Activated CD8-positive, alpha-beta memory T cell treated with anti-CD3 and anti-CD28 coated beads, Interleukin-2, amount 50 U/mL, for 1 hour (primary cell): ENCODE data around the gene ISYNA1.

ENCODE experiments used
- DNase-seq: peaks from one replicate; pipeline ENCODE4 v3.0.0-alpha.2; 2020; ENCODE audit errors: extremely low read depth

The ISYNA1 gene

GRCh38 chr19:18467978-18468377 is 30.0 kb upstream of the ISYNA1 start:
- DNase-seq = no peak

DNA sequence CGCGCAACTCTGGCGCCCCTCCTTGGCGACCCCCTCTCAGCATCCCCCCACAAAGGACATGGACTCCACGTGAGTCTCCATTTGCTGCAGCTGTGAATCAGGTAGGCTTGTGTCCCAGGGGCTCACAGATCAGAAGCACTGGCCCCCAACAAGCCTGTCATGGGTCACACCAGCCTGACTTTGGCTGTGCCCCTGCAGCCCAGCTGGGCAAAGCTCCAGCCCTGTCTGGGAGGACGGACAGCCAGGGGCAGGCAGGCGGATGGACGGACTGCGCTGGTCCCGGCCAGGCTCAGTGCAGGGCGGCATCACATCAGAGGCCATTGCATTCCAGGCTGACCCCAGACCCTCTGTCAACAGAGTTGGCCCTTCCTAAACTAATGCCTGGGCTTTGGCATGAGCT is 28.4 kb upstream of the ISYNA1 start:
- no peak for DNase-seq

DNA sequence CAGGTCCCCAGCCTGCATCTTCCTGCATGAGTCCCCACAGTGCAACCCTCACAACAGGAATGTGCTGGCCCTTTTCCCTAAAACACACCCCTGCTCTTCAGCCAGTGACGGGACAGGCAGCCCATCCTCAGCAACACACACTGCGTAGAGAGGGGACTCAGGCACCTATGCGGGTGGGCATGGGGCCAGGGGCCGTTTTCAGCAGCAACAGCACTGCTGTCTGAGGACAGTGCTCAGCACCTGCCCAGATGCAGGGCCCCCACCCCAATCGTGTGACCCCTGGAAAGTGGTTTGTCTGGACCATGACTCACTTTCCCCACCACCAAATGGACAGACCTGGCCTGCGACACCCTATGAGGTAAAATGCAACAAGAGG is 28.0 kb upstream of the ISYNA1 start:
- DNase-seq = no peak

GRCh38 chr19:18465214-18465963 is 27.5 kb upstream of the ISYNA1 start:
- no peak for DNase-seq

- no peak for DNase-seq
Observed at GRCh38 chr19:18464646-18465045, 26.7 kb upstream of the ISYNA1 start.

DNA sequence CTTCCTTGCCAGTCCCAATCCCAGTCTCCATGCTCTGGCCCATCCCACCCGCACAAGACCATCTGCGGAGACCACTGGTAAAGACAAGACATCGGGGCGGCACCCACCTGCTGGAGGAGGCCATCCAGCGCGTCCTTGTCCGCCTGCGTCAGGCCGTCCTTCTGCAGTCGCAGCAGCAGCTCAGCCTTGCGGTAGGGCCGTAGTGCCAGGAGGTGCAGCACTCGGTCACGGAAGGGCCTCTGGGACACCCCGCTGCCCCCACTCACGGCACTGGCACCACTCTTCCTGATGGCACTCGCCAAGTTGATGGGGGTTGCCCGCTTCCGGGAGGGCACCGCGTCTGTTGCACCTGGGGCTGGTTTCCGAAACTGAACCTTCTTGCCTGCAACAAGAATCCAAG is 23.5 kb upstream of the ISYNA1 start:
- DNase-seq = no peak

DNA sequence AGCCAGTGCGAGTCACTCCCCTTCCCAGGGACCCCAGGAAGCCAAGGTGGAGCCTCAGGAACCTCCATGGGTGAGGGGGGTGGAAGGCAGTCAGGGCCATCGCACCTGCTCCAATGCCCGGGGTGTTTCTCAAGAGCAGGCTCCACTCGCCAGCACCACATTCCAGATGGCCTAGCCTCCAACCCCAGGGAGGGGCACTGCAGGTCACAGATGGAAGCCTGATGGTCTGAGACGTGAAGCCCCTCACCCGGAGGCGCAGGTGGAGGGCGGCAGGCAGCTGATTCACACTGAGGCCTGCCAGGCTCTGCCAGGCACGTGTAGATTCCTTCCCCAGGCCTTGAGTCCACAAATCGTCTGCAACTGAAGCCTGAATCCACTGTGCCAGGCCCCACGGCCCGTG is 23.0 kb upstream of the ISYNA1 start:
- no peak for DNase-seq

- DNase-seq = no peak
Observed at GRCh38 chr19:18457483-18458331, 19.8 kb upstream of the ISYNA1 start.

- no peak for DNase-seq
Observed at GRCh38 chr19:18456974-18457373, 19.0 kb upstream of the ISYNA1 start.

DNA sequence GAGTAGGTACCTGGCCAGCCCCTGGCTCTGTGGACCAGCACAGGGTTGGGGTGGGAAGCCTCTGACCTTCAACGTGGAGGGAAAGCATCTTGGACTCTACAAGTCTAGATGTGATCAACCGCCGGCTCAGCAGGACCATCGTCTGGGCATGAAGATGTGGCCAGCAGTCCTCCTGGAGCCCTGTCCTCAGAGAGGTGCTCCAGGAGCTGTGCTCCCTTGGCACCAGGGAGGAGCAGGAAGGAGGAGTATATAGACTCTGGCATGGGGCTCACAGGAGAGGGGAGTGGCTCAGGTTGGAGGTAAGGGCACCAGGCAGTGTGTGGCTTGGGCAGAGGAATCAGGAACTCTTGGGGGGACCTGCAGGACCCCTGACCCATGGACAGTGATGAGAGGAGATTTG is 18.3 kb upstream of the ISYNA1 start:
- no peak for DNase-seq

GRCh38 chr19:18453269-18454024 is 15.5 kb upstream of the ISYNA1 start:
- no peak for DNase-seq

DNA sequence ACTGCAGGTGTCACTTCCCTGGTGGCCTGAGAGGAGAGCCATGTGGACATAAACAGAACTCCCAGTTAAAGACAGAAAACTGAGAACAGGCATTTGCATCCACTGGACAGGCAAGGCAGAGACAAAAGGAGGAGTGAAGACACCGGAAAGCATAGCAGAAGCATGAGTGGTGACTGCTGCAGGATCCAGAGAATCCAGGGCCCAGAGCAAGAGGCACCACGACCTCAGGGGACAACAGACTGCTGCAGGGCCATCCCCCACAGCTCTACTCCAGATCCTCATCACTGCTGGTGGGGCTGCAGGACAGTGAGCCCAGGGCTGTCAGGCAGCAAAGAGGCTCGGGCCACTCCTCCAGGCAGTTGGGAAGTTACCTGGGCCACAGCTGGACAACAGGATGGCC is 14.5 kb upstream of the ISYNA1 start:
- DNase-seq = no peak

DNA sequence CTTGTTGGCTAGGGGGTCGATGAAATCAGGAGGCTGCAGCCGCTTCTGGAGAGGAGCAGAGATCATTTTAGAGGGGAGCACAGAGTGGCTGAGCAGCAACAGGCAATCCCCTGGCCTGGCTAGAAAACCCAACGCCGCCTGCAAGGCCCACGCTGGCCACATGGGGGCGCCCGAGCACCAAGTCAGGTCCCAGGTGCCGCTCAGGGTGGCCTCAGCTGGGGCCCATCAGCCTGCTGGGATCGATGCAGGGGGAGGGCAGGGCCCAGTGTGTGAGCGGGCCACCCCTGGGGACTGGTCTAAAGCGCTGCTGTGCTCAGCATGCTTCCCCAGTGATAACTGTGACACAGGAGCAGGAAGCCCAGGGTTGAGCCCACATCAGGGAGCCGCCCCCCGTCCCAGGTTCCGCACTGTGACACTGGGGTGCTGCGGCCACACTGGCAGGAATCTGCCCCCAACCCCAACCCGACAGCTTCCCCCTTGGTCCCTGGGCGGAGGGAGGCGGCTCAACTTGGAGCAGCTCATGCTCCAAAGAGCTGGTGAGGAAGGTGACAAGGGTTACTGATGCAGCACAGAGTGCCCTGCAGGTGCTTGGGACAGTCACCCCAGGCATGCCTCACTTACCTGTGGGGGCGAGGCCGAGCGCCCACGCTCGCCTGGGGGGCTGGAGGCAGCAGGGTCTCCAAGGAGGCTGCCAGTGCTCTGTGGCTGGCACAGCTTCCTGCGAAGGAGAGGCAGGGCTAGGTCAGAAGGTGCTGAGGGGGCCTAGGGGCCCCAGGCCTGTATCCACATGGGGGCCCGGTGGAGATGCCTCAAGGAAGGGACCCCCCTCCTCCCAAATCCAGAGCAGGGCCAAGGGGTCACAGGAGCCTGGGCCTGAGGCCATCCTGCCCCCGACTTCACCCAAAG is 13.3 kb upstream of the ISYNA1 start:
- DNase-seq = peak; percentile 57

GRCh38 chr19:18450021-18450930 is 12.3 kb upstream of the ISYNA1 start:
- DNase-seq = no peak

GRCh38 chr19:18449552-18449951 is 11.6 kb upstream of the ISYNA1 start:
- DNase-seq = no peak

- DNase-seq = no peak
Observed at GRCh38 chr19:18446811-18447359, 9.0 kb upstream of the ISYNA1 start.

DNA sequence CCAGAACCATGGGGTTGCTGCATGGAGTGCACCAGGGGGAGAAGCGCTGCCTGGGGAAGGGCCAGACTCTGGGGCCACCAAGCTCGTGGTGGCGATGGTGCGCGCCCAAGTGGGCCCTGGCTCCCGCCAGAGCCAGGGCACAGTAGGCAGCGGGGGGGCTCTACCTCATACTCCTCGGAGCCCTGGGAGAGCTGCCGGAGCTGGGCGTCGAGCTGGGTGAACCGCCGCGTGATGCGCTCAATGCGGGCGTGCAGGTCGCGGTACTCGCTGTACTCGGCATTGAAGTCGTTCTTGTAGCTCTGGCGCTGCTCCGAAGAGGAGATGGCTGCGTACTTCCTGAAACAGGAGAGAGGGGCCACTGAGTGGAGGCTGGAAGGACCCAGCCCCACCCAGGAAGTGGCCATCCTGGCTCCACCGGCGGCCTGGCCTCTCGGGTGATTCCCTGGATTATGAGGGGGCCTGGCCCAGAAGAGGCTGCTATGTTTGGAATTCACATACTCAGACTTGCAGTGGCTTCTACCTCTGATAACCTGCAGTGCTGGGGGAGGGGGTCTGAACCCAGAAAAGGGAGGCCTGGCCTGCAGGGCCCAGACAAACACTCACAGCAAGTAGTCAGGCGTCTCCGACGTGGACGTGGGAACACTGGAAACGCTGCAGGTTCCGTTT is 8.3 kb upstream of the ISYNA1 start:
- no peak for DNase-seq

DNA sequence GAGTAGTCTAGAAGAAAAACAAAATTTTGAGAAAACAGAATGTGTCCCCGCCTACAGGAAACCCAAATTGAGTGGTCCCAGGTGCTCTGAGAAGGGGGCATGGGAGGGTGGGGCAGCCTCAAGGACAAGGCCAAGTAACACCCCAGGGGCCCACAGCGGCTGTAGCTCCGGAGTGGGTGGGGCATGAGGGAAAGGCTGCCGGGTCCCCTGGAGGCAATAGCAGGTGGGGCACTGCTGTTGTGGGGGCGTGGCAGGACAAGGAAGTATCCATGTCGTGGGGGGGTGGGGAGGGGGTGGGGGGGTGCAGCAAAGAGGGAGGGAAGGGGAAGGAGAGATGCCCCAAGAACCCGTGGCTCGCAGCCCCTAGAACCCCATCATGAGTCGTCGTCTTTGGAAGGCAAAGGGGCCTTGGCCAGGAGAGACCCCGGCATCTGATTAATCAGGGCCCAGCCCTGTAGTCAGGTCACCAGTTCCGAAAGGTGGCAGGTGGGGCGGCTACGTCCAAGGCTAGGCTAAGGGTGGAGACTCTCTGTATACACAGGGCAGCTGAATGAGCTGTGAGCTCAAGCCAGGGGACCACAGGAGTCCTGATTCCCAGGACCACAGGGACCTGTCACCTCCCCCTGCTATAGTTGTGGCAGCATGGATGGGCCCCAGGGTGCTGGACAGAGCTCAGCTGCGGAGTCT is 7.5 kb upstream of the ISYNA1 start:
- no peak for DNase-seq

- no peak for DNase-seq
Observed at GRCh38 chr19:18444513-18444912, 6.6 kb upstream of the ISYNA1 start.
